IPS-NIHi7 (cell line): ENCODE data around the gene CARNS1.

Experiments used
- DNase-seq: peaks from one replicate; pipeline ENCODE4 v3.0.0; 2012; ENCODE audit warnings: mixed read lengths; ENCODE audit errors: extremely low spot score

CARNS1 gene

GRCh38 chr11:67376063-67376820, 39.2 kb upstream of the CARNS1 start:
- DNase-seq: no peak

GRCh38 chr11:67376873-67377808, 38.3 kb upstream of the CARNS1 start:
- DNase-seq: no peak

- no peak for DNase-seq
These were observed 36.9 kb upstream of the CARNS1 start for GRCh38 chr11:67378544-67378943.

GRCh38 chr11:67379061-67380058, 36.1 kb upstream of the CARNS1 start:
- DNase-seq: no peak

- DNase-seq: no peak
These were observed 34.1 kb upstream of the CARNS1 start for GRCh38 chr11:67381244-67381972.

- DNase-seq: peak; percentile 80
These were observed 33.0 kb upstream of the CARNS1 start for GRCh38 chr11:67382276-67383136.

- no peak for DNase-seq
These were observed 30.6 kb upstream of the CARNS1 start for GRCh38 chr11:67384851-67385366.

- no peak for DNase-seq
These were observed 28.4 kb upstream of the CARNS1 start for GRCh38 chr11:67387069-67387468.

GRCh38 chr11:67387518-67387917, 28.0 kb upstream of the CARNS1 start:
- no peak for DNase-seq

- peak; percentile 79 for DNase-seq
These were observed 26.0 kb upstream of the CARNS1 start for GRCh38 chr11:67389477-67389876.

GRCh38 chr11:67390947-67391303, 24.6 kb upstream of the CARNS1 start:
- DNase-seq: no peak

- DNase-seq: peak; percentile 96
These were observed 23.9 kb upstream of the CARNS1 start, which contains the start of gene RAD9A for GRCh38 chr11:67391304-67392182. Gene RAD9A, plus strand, starts transcription at chr11:67391986. Its CDS starts 59 bp downstream, at chr11:67392045.

GRCh38 chr11:67392183-67392715, 23.2 kb upstream of the CARNS1 start:
- no peak for DNase-seq

- no peak for DNase-seq
These were observed 22.0 kb upstream of the CARNS1 start for GRCh38 chr11:67393437-67393836.

- no peak for DNase-seq
These were observed 21.5 kb upstream of the CARNS1 start for GRCh38 chr11:67393990-67394389.

GRCh38 chr11:67395555-67396258, 19.8 kb upstream of the CARNS1 start:
- DNase-seq: no peak

GRCh38 chr11:67396259-67396581, 19.3 kb upstream of the CARNS1 start:
- no peak for DNase-seq
